Muscle layer of colon (tissue), 2 donors: ENCODE results near the gene SYPL1.

Source experiments
- H3K27ac ChIP-seq: one replicate; pipeline ENCODE4 v1.7.0; 2013; ENCODE audit warnings: low read depth, mild to moderate bottlenecking, low read length, moderate library complexity
- H3K27me3 ChIP-seq, 2 donors: one replicate each; pipeline ENCODE4 v1.7.0; 2013; ENCODE audit warnings: low read length in 2 of 2, mild to moderate bottlenecking in 2 of 2; ENCODE audit not compliant: insufficient read depth in 2 of 2, control insufficient read depth in 1 of 2
- H3K36me3 ChIP-seq: one replicate; pipeline ENCODE4 v1.7.0; 2013; ENCODE audit warnings: mild to moderate bottlenecking, low read length; ENCODE audit not compliant: insufficient read depth
- H3K4me1 ChIP-seq: one replicate; pipeline ENCODE4 v1.7.0; 2013; ENCODE audit warnings: mild to moderate bottlenecking, low read length; ENCODE audit not compliant: insufficient read depth
- H3K4me3 ChIP-seq, 2 donors: one replicate each; pipeline ENCODE4 v1.7.0; 2013; ENCODE audit warnings: low read length in 2 of 2, low read depth in 1 of 2, mild to moderate bottlenecking in 1 of 2, moderate library complexity in 1 of 2
- H3K9ac ChIP-seq: one replicate; pipeline ENCODE4 v1.7.0; 2013; ENCODE audit warnings: low read length
- H3K9me3 ChIP-seq: one replicate; pipeline ENCODE4 v1.7.0; 2013; ENCODE audit warnings: mild to moderate bottlenecking, low read length
- donor health status: abdominal sarcoma.
- donor health status: Adenocarcinoma of cecum.

Gene SYPL1

GRCh38 chr7:106119719-106120118, 7.6 kb upstream of the SYPL1 start:
- Histone ChIP-seq H3K27me3 (no peaks in the 10 kb centered on the region), H3K9me3 (no peaks in the 10 kb centered on the region), H3K9ac (no peak overlapping the region), H3K4me1 (peaks cover 41% of the 10 kb centered on the region), H3K27ac (no peak overlapping the region), H3K36me3 (no peaks in the 10 kb centered on the region), H3K4me3 (no peak overlapping the region)

GRCh38 chr7:106117786-106118544, 5.9 kb upstream of the SYPL1 start:
- no peaks in the 10 kb centered on the region for H3K9me3 ChIP-seq
- H3K9ac ChIP-seq: no peak overlapping the region
- H3K27ac ChIP-seq: peak overlapping the region; percentile 35
- no peaks in the 10 kb centered on the region for H3K36me3 ChIP-seq
- no peak overlapping the region for H3K4me3 ChIP-seq
- H3K27me3 ChIP-seq: no peaks in the 10 kb centered on the region
- peaks cover 35% of the 10 kb centered on the region for H3K4me1 ChIP-seq

GRCh38 chr7:106116161-106116704, 4.1 kb upstream of the SYPL1 start:
- H3K27me3 ChIP-seq: no peaks in the 10 kb centered on the region
- H3K4me1 ChIP-seq: peaks cover 27% of the 10 kb centered on the region
- peak overlapping the region; percentile 43 for H3K27ac ChIP-seq

GRCh38 chr7:106114716-106115383, 2.7 kb upstream of the SYPL1 start:
- H3K27me3 ChIP-seq: no peaks in the 10 kb centered on the region
- no peak overlapping the region for H3K9ac ChIP-seq
- H3K9me3 ChIP-seq: no peaks in the 10 kb centered on the region
- H3K4me3 ChIP-seq: no peak overlapping the region
- peaks cover 31% of the 10 kb centered on the region for H3K4me1 ChIP-seq
- H3K27ac ChIP-seq: no peak overlapping the region
- no peaks in the 10 kb centered on the region for H3K36me3 ChIP-seq

More at GRCh38 chr7:106116161-106116704, 4.1 kb upstream of the SYPL1 start:
- H3K4me3 ChIP-seq: no peak overlapping the region
- H3K9me3 ChIP-seq: no peaks in the 10 kb centered on the region
- no peak overlapping the region for H3K9ac ChIP-seq
- H3K36me3 ChIP-seq: no peaks in the 10 kb centered on the region

- Histone ChIP-seq H3K4me1 (peaks cover 39% of the 10 kb centered on the region), H3K27ac (peak overlapping the region; percentile 97), H3K36me3 (no peaks in the 10 kb centered on the region), H3K9ac (peak overlapping the region; percentile 60), H3K9me3 (no peaks in the 10 kb centered on the region), H3K4me3 (peak overlapping the region in 1 of 2 donors; percentile 67), H3K27me3 (no peaks in the 10 kb centered on the region)
Observed at GRCh38 chr7:106112972-106113421, 885 bp upstream of the SYPL1 start.

GRCh38 chr7:106111655-106112117, 426 bp downstream of the SYPL1 start:
- Histone ChIP-seq H3K36me3 (no peaks in the 10 kb centered on the region), H3K9me3 (no peaks in the 10 kb centered on the region), H3K4me3 (peak overlapping the region; percentile 67 to 68), H3K4me1 (peaks cover 32% of the 10 kb centered on the region), H3K9ac (peak overlapping the region; percentile 69), H3K27ac (peak overlapping the region; percentile 97), H3K27me3 (no peaks in the 10 kb centered on the region)

GRCh38 chr7:106110885-106111654, 1.0 kb downstream of the SYPL1 start:
- H3K9ac ChIP-seq: peak overlapping the region; percentile 69
- peak overlapping the region; percentile 67 to 68 for H3K4me3 ChIP-seq
- H3K27me3 ChIP-seq: no peaks in the 10 kb centered on the region
- H3K36me3 ChIP-seq: no peaks in the 10 kb centered on the region
- H3K9me3 ChIP-seq: no peaks in the 10 kb centered on the region
- peak overlapping the region; percentile 97 for H3K27ac ChIP-seq
- peaks cover 28% of the 10 kb centered on the region for H3K4me1 ChIP-seq

- peak overlapping the region; percentile 17 to 25 for H3K4me3 ChIP-seq
- peak overlapping the region; percentile 3 for H3K9ac ChIP-seq
- no peaks in the 10 kb centered on the region for H3K36me3 ChIP-seq
- peak overlapping the region; percentile 97 for H3K27ac ChIP-seq
- peaks cover 32% of the 10 kb centered on the region for H3K4me1 ChIP-seq
- no peaks in the 10 kb centered on the region for H3K27me3 ChIP-seq
- H3K9me3 ChIP-seq: no peaks in the 10 kb centered on the region
Observed at GRCh38 chr7:106110238-106110560, 1.9 kb downstream of the SYPL1 start.

- Histone ChIP-seq H3K27ac (no peak overlapping the region), H3K4me3 (peak overlapping the region in 1 of 2 donors; percentile 17), H3K27me3 (no peaks in the 10 kb centered on the region), H3K4me1 (peaks cover 37% of the 10 kb centered on the region), H3K9ac (no peak overlapping the region), H3K36me3 (no peaks in the 10 kb centered on the region), H3K9me3 (no peaks in the 10 kb centered on the region)
Observed at GRCh38 chr7:106109521-106110237, 2.4 kb downstream of the SYPL1 start.

GRCh38 chr7:106108991-106109390, 3.1 kb downstream of the SYPL1 start:
- Histone ChIP-seq H3K9ac (no peak overlapping the region), H3K27me3 (no peaks in the 10 kb centered on the region), H3K9me3 (no peaks in the 10 kb centered on the region), H3K4me3 (no peak overlapping the region), H3K27ac (no peak overlapping the region), H3K4me1 (peaks cover 37% of the 10 kb centered on the region), H3K36me3 (no peaks in the 10 kb centered on the region)
